SHP77 (cell line): ENCODE data around the gene ARL6IP1.
A peak's percentile ranks its signal among the peaks of the same experiment; 100 is the strongest.

Experiments used
- DNase-seq, 2 experiments: peaks; one replicate each; lab custom pipeline; 2025; lab: John Stamatoyannopoulos, UW

ARL6IP1 gene

DNA sequence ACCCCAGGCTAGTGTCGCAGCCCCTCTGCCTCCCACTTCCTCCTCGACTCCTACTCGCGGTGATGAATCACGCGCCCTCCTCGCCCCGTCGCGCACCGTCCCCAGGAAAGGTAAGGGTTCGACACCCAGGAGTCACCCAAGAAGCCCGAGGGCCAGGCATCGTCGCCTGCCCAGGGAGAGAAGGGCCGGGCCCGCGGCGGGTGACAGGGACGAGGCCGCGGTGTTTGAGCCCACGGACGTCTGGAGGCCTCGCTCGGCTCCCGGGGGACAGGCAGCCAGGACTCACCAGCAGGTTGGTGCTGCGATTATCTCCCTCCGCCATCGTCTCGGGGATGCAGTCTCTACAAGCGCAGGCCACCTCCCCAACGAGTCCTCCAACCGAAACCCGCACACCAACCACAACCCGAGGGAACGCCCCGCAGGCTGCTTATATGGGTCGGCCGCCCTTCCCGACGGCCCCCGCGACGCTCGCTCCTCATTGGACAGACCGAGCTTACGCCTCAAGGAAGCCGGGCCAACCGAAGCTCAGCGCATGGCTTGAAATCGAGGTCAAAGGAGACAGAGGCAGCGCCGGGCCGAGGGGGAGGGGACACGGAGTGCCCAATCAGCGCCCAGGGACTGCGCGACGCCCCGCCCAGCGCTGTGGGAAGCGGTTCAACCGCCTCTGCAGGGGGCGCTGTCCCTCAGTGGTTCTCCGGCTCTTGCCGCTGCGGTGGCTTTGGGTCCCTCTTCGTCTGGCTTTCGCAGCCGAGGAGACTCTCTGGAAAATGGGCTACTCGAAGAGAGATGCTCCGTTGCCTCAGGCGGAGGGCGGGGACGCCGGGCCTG lies at the start of gene ARL6IP1:
TSS of gene ARL6IP1 (minus strand) at position 405 of the 828 bp plus-strand sequence. CDS start at position 322, 83 bp downstream.
- peak; percentile 97 to 99 for DNase-seq

- DNase-seq, result no peak
These were observed 45.1 kb upstream of the ARL6IP1 start for GRCh38 chr16:18846416-18846815.

DNA sequence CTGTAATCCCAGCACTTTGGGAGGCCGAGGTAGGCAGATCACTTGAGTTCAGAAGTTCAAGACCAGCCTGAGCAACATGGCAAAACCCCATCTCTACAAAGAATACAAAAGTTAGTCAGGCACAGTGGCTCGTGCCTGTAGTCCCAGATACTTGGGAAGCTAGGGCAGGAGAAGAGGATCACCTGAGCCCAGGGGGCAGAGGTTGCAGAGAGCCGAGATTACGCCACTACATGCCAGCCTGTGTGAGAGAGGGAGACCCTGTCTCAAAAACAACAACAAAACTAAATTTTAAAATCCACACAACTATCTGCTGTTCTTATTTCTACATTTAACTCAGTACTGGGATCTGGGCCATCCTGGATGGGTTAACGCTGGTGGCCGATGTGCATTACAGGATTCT lies 41.2 kb upstream of the ARL6IP1 start:
- no peak for DNase-seq

DNA sequence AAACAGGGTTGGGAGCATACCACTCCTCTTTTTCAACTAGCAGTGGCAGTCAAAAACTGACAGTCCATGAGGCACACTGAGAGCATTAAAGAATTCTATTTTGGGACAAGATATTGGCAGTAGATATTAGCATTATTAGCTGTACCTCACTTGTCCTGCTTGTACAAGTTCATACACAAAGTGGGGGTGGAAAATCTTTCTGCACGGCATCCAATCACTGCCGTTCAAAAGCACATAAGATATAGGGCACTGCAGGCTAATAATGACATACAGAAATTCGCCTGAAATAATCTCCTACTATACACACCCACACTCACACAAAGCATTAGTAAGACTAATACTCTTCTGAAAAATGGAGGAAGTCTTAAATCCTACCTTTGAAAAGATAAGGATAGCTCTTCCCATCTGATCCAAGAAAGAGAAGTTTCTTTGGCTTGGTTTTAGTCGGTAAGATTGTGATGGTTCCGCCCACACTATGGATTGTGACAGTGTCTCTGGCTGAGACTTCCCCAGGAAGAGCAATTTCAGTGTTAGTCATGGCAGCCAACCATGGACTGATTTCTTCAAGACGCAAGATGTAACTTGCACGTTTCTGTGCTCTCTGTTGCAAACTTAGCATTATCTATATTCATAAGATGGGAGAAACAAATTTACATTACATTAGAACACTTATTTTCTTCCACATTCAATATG lies 40.6 kb upstream of the ARL6IP1 start:
- no peak for DNase-seq

GRCh38 chr16:18839555-18839954 lies 38.2 kb upstream of the ARL6IP1 start:
- no peak for DNase-seq

DNA sequence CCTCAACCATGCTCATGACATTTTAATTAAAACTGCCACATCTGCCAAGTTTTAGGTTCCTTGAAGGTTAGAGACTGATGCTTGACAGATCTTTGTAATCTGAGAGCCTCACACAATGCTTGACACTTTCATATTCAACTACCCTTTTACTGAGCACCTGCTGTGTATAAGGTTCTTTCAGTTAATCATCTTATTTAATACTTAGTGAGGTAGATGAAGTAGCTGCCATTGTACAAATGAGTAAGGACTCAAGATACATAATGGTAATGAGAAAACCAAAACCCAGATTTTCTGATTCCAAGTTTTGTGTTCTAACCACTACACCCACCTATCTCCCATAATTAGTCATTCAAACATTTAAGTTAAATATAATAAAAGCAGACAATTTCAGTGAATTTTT lies 35.4 kb upstream of the ARL6IP1 start:
- no peak for DNase-seq

- DNase-seq, result no peak
These were observed 33.5 kb upstream of the ARL6IP1 start for GRCh38 chr16:18834864-18835263.

DNA sequence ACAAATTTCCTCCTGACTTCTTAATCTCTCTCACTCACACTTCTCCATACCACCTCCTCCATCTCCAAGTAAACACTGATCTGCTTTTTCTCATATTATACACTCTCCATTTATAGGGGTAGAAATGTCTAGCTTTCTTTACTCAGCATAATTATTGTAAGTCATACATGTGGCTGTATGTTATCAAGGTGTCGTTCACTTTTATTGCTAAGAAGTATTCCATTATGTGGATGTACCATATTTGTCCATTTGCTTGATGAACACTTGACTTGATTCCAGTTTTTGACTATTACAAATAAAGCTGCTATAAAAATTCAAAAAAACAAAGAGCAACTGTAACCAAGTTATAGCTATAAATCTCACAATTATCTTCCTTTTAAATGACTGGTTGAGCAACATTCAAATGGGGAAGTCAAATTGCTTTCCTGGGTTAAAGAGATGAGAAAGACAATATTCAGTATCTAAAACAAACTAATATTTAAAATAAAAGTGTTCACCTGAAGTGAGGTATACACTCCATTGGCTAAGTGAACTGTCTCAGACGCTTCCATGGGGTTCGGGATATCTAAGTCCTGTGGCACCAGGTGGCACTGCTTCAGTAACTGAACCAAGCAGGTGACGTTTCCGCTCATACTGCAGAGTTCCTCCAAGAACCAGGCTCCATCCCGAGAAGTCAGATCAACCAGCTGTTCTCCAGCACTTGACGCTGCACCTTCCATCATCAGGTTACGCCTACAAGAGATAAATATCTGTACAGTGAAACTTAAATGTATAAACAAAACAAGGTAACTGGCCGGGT lies 32.6 kb upstream of the ARL6IP1 start:
- no peak for DNase-seq

DNA sequence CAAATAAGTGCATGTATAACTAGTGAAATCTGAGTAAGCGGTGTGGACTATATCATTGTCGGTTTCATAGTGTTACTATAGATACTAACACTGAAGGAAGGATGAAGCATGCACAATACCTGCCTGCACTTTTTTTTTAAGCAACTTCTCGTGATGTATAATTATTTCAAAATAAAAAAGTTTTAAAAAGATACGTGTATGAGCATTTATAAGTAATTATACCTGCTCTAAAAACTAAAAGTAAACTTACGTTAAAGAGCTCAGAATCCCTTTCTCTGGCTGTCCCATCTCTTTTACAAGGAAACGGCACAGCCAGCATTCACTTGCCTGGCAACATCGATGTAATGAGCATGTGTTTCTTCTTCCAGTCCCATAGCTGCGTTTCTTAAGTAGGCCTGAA lies 31.3 kb upstream of the ARL6IP1 start:
- DNase-seq, result no peak

DNA sequence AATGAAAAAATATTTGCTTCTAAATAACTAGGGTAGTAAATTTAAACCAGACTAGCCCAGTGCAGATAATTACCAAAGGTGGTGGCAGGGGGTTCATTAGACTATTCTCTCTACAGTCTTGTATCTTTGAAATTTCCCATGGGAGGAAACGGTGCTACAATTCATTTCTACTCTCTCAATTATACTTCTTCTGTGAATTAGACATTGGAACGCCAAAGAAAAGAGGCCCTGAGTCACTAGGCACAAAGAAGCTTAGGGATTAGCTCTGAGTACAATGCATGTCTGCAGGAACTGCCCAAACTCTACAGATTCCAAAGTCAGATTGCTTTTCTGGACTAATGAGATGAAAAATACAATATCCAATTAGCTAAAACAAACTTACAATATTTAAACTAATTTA lies 30.7 kb upstream of the ARL6IP1 start:
- no peak for DNase-seq

DNA sequence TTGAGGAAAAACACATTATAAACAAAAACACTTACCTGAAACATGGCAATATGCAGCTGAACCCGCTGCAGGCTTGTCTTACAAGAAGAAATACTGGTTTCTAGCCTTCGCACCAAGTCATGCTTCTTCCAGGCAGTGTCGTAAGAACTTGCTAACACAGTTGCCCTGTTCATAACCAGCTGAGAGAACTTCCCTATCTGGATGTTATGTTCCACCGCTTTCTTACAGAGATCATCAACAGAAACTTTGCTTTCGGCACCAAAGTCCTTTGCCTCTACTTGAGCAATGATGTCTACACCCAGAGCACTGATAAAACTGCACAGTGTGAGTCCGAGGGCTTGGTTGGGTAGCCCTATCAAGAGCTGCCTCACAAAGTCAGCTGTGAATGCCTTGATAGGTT lies 27.9 kb upstream of the ARL6IP1 start:
- no peak for DNase-seq

DNA sequence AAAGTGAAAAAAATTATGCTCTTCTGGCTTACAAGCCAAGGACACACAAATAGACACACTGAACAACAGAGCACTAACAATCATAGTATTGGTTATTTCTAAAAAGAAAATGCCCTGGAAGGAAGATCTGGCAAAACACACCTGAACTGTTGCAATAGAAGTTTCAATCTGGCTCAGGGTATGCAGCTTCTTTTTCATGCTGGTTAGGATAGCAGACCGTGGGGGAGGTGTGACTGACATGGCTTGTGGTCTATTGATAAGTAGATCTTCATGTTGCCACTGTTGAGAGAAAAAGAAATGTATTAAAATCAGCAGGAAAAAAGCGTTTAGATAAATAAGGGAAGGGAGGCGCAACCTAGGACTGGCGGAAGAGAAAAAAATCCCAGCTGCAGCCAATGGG lies 26.5 kb upstream of the ARL6IP1 start:
- DNase-seq, result no peak

GRCh38 chr16:18816286-18816685 lies 14.9 kb upstream of the ARL6IP1 start:
- no peak for DNase-seq

DNA sequence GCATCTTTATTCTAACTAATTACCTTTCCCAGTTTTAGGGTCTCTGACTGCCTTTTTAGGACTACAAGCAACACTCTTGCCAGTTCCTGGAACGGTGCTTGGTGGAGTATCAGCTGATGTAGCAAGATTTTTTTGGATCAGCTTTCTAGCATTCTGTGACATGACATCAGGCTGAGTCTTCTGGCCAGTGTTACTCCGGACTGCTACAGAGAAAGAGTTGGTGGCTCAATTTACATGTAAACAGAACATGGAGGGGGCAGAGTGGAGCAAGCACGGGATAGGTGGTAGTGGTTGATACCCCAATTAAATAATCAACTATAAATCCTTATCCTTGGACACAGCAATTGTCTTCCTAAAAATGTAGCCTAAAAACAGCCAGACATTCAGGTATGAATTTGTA lies 10.6 kb upstream of the ARL6IP1 start:
- no peak for DNase-seq

GRCh38 chr16:18809165-18809564 lies 7.8 kb upstream of the ARL6IP1 start:
- no peak for DNase-seq

- DNase-seq, result no peak
These were observed 4.0 kb upstream of the ARL6IP1 start for GRCh38 chr16:18805257-18805773.

- no peak for DNase-seq
These were observed 3.2 kb upstream of the ARL6IP1 start for GRCh38 chr16:18804540-18804939.

- DNase-seq, result no peak
These were observed 2.5 kb upstream of the ARL6IP1 start for GRCh38 chr16:18803569-18804462.

GRCh38 chr16:18802767-18803343 lies 1.5 kb upstream of the ARL6IP1 start:
- no peak for DNase-seq

GRCh38 chr16:18800775-18801144 lies 589 bp downstream of the ARL6IP1 start:
- no peak for DNase-seq

GRCh38 chr16:18800293-18800692 lies 1.1 kb downstream of the ARL6IP1 start:
- no peak for DNase-seq
